Measurements from ENCODE around the gene PACRG. TPM values are rescaled to one million over a fixed set of nuclear protein-coding genes. Genes with fewer than 3 reads are reported as not detected.

PACRG gene
- total RNA-seq, 2 experiments from 2014 or later: not detected

- no TSS peak for BruUV-seq (replicated peaks)
- intact Hi-C loops (cut with micrococcal nuclease; ENCODE audit: unreplicated experiment): no loop called here
- Histone ChIP-seq H3K36me3 (ENCODE audit: insufficient read depth, low read length) (no peaks in the 10 kb centered on the region), H4K20me1 (ENCODE audit: insufficient read depth, low read length) (no peaks in the 10 kb centered on the region), H3K27ac (ENCODE audit: low read depth, low read length, poor library complexity, severe bottlenecking) (no peak overlapping the region), H3K4me1 (ENCODE audit: insufficient read depth, low read length, poor library complexity, severe bottlenecking) (no peaks in the 10 kb centered on the region), H3K4me2 (ENCODE audit: low read length) (no peak overlapping the region), H3K79me2 (ENCODE audit: insufficient read depth, low read depth, low read length) (no peaks in the 10 kb centered on the region), H2AFZ (ENCODE audit: low read length) (no peak overlapping the region), H3K9me3 (ENCODE audit: low read length) (no peaks in the 10 kb centered on the region), H3K9me2 (ENCODE audit: insufficient read depth, low read length) (no peaks in the 10 kb centered on the region), H3K4me3 (ENCODE audit: low read depth, low read length, poor library complexity, severe bottlenecking) (no peak overlapping the region)
- POLR2A ChIA-PET: interaction anchor here (1.0 to 1.4 kb wide), 2 partner anchors 8 to 759 kb away, joined by 3 read pairs; no protein-coding TSS in a partner anchor
- no peak for DNase-seq (ENCODE audit: low spot score)
- CTCF ChIA-PET (ENCODE audit: unreplicated experiment): no interaction called here
- TF ChIP-seq EZH2phosphoT487 (IDR thresholded peaks at IDR 0.05; ENCODE audit: borderline replicate concordance, low read depth, low read length) (no peak), CTCF (conservative IDR thresholded peaks at IDR 0.05; ENCODE audit: low read length) (no peak)
Measured at GRCh38 chr6:163017801-163018200, 290.0 kb downstream of the PACRG start.

- BruUV-seq (replicated peaks): no TSS peak
- H3K79me2 ChIP-seq (ENCODE audit: insufficient read depth, low read depth, low read length): no peaks in the 10 kb centered on the region
- H2AFZ ChIP-seq (ENCODE audit: low read length): no peak overlapping the region
- no peak overlapping the region for H3K4me2 ChIP-seq (ENCODE audit: low read length)
- H3K27ac ChIP-seq (ENCODE audit: low read depth, low read length, poor library complexity, severe bottlenecking): no peak overlapping the region
- H3K4me1 ChIP-seq (ENCODE audit: insufficient read depth, low read length, poor library complexity, severe bottlenecking): no peaks in the 10 kb centered on the region
- no peak for DNase-seq (ENCODE audit: low spot score)
- H3K9me3 ChIP-seq (ENCODE audit: low read length): no peaks in the 10 kb centered on the region
- TF ChIP-seq EZH2phosphoT487 (IDR thresholded peaks at IDR 0.05; ENCODE audit: borderline replicate concordance, low read depth, low read length): no peak
- ChIA-PET POLR2A (interaction anchor here (0.5 kb wide), 1 partner anchor 40 kb away, joined by 4 read pairs; no protein-coding TSS in a partner anchor), CTCF (ENCODE audit: unreplicated experiment) (no interaction called here)
- intact Hi-C loops (cut with micrococcal nuclease; ENCODE audit: unreplicated experiment): no loop called here
- no peak overlapping the region for H3K4me3 ChIP-seq (ENCODE audit: low read depth, low read length, poor library complexity, severe bottlenecking)
- no peaks in the 10 kb centered on the region for H4K20me1 ChIP-seq (ENCODE audit: insufficient read depth, low read length)
- no peaks in the 10 kb centered on the region for H3K9me2 ChIP-seq (ENCODE audit: insufficient read depth, low read length)
- no peaks in the 10 kb centered on the region for H3K36me3 ChIP-seq (ENCODE audit: insufficient read depth, low read length)
Measured at GRCh38 chr6:163019926-163020325, 292.2 kb downstream of the PACRG start.

GRCh38 chr6:163021054-163021453 is 293.3 kb downstream of the PACRG start:
- CTCF ChIA-PET (ENCODE audit: unreplicated experiment): no interaction called here
- intact Hi-C loops (cut with micrococcal nuclease; ENCODE audit: unreplicated experiment): no loop called here

More at GRCh38 chr6:163021054-163021453, 293.3 kb downstream of the PACRG start:
- Histone ChIP-seq H4K20me1 (ENCODE audit: insufficient read depth, low read length) (no peaks in the 10 kb centered on the region), H3K4me1 (ENCODE audit: insufficient read depth, low read length, poor library complexity, severe bottlenecking) (no peaks in the 10 kb centered on the region), H3K4me2 (ENCODE audit: low read length) (no peak overlapping the region), H3K4me3 (ENCODE audit: low read depth, low read length, poor library complexity, severe bottlenecking) (no peak overlapping the region), H3K36me3 (ENCODE audit: insufficient read depth, low read length) (no peaks in the 10 kb centered on the region), H3K9me3 (ENCODE audit: low read length) (no peaks in the 10 kb centered on the region), H3K79me2 (ENCODE audit: insufficient read depth, low read depth, low read length) (no peaks in the 10 kb centered on the region), H3K9me2 (ENCODE audit: insufficient read depth, low read length) (no peaks in the 10 kb centered on the region), H2AFZ (ENCODE audit: low read length) (no peak overlapping the region), H3K27ac (ENCODE audit: low read depth, low read length, poor library complexity, severe bottlenecking) (no peak overlapping the region)
- BruUV-seq (replicated peaks): no TSS peak
- POLR2A ChIA-PET: interaction anchor here (1.1 kb wide), 1 partner anchor 11 kb away, joined by 5 read pairs; no protein-coding TSS in a partner anchor
- no peak for DNase-seq (ENCODE audit: low spot score)
- TF ChIP-seq CTCF (conservative IDR thresholded peaks at IDR 0.05; ENCODE audit: low read length) (no peak), EZH2phosphoT487 (IDR thresholded peaks at IDR 0.05; ENCODE audit: borderline replicate concordance, low read depth, low read length) (no peak)

Measured in OCI-LY7 (cell line).